Measurements from ENCODE around the gene GPHN.

GRCh38 chr14:66543996-66544395 is 36.0 kb downstream of the GPHN start:
- no peak for TF ChIP-seq CTCF (IDR thresholded peaks at IDR 0.05; ENCODE audit: low read length)
- TF ChIP-seq EZH2 (IDR thresholded peaks at IDR 0.05; ENCODE audit: borderline replicate concordance, low read length), result no peak
